ENCODE results near the gene CNTNAP2. TPM values are rescaled to one million over a fixed set of nuclear protein-coding genes. Genes with fewer than 3 reads are reported as not detected.

Gene CNTNAP2
- total RNA-seq, 1 experiment from 2014 or later: 64.5 TPM

DNA sequence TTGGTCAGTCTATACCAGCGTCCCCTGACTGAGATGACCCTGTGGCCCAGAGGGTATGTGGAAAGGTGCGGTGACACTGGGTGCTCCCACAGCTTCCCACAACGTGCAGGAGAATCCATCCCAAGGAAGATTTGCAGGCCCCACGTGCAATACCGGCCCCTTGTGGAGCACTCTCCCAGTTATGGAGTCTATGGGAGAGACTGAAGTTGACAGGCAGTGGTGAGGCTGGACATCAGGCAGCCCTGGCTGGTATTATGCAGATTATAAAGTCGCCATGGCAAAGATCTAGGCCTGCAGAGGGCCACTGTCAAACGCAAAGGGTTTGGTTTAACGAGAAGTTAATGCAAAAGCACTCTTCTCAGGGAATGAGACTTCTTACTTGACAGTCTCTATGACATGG lies 2039.2 kb downstream of the CNTNAP2 start:
- H3K27ac Mint-ChIP-seq: no peak overlapping the region
- Histone ChIP-seq H3K9ac (ENCODE audit: extremely low read depth, insufficient read length, low read length) (no peak overlapping the region), H2AFZ (ENCODE audit: low read length) (no peak overlapping the region), H3K79me2 (ENCODE audit: insufficient read depth, low read length) (no peaks in the 10 kb centered on the region), H2BK5ac (ENCODE audit: insufficient read length, low read length) (no peak overlapping the region), H2BK20ac (ENCODE audit: low read depth, low read length, poor library complexity, severe bottlenecking) (no peak overlapping the region), H3K56ac (ENCODE audit: insufficient read length, low read depth, low read length) (no peak overlapping the region), H4K5ac (ENCODE audit: insufficient read length, low read depth, low read length) (no peak overlapping the region), H3K14ac (ENCODE audit: insufficient read depth, low read length) (no peak overlapping the region), H3K27ac (ENCODE audit: insufficient read length, low read depth, low read length) (no peak overlapping the region), H4K91ac (ENCODE audit: insufficient read length, low read depth, low read length) (no peak overlapping the region), H4K20me1 (ENCODE audit: control insufficient read depth, insufficient read depth, insufficient read length) (no peaks in the 10 kb centered on the region), H3K79me1 (ENCODE audit: insufficient read depth, low read depth, low read length, poor library complexity, severe bottlenecking) (no peaks in the 10 kb centered on the region), H3K4ac (ENCODE audit: low read depth, low read length) (no peak overlapping the region), H3K4me1 (ENCODE audit: insufficient read depth, low read length) (no peaks in the 10 kb centered on the region), H3K23me2 (ENCODE audit: insufficient read length, low read depth, low read length, poor library complexity, severe bottlenecking) (no peaks in the 10 kb centered on the region), H3K4me2 (ENCODE audit: insufficient read depth, insufficient read length, low read length) (no peak overlapping the region), H2BK12ac (ENCODE audit: insufficient read length, low read depth, low read length) (no peak overlapping the region), H3K27me3 (ENCODE audit: insufficient read depth, low read length) (no peaks in the 10 kb centered on the region), H3K23ac (ENCODE audit: insufficient read length, low read depth, low read length) (no peak overlapping the region), H2BK15ac (ENCODE audit: low read depth, low read length) (no peak overlapping the region), H4K8ac (replicated peaks; ENCODE audit: insufficient read length, low read depth, low read length) (no peak overlapping the region), H3K9me3 (ENCODE audit: control insufficient read depth, low read depth, low read length) (no peaks in the 10 kb centered on the region), H3K18ac (ENCODE audit: insufficient read length, low read depth, low read length) (no peak overlapping the region), H2AK5ac (ENCODE audit: insufficient read length, low read length) (no peak overlapping the region), H3T11ph (ENCODE audit: low read length) (no peak overlapping the region), H2BK120ac (ENCODE audit: low read depth, low read length, poor library complexity, severe bottlenecking) (no peak overlapping the region)
- H3K36me3 Mint-ChIP-seq (ENCODE audit: insufficient read depth in 1 of 3, low read depth in 3 of 3): peaks cover 0 to 9% (median 6%) of the 10 kb centered on the region in 3 experiments; a peak in 2 of 7 replicates
- DNase-seq: no peak
- no peaks in the 10 kb centered on the region for H3K27me3 Mint-ChIP-seq (ENCODE audit: low read depth)
- WGBS (ENCODE audit: extremely low coverage, insufficient read length, low lambda C conversion rate): no CpG with 5 or more reads among the region's 8 CpGs
- no peak overlapping the region for H3K4me3 Mint-ChIP-seq
- no peak for TF ChIP-seq CTCF (conservative IDR thresholded peaks at IDR 0.05)
- H3K9me3 Mint-ChIP-seq: peaks cover 7 to 15% of the 10 kb centered on the region in 2 experiments; a peak in 4 of 5 replicates
- peaks cover 3 to 6% of the 10 kb centered on the region in 2 experiments; a peak in 3 of 4 replicates for H3K4me1 Mint-ChIP-seq
